ENCODE results near the gene CCT7. TPM values are rescaled to one million over a fixed set of nuclear protein-coding genes. Genes with fewer than 3 reads are reported as not detected.

CCT7 gene
- total RNA-seq, 3 donors from 2014 or later: 180 to 223 (median 187) TPM

DNA sequence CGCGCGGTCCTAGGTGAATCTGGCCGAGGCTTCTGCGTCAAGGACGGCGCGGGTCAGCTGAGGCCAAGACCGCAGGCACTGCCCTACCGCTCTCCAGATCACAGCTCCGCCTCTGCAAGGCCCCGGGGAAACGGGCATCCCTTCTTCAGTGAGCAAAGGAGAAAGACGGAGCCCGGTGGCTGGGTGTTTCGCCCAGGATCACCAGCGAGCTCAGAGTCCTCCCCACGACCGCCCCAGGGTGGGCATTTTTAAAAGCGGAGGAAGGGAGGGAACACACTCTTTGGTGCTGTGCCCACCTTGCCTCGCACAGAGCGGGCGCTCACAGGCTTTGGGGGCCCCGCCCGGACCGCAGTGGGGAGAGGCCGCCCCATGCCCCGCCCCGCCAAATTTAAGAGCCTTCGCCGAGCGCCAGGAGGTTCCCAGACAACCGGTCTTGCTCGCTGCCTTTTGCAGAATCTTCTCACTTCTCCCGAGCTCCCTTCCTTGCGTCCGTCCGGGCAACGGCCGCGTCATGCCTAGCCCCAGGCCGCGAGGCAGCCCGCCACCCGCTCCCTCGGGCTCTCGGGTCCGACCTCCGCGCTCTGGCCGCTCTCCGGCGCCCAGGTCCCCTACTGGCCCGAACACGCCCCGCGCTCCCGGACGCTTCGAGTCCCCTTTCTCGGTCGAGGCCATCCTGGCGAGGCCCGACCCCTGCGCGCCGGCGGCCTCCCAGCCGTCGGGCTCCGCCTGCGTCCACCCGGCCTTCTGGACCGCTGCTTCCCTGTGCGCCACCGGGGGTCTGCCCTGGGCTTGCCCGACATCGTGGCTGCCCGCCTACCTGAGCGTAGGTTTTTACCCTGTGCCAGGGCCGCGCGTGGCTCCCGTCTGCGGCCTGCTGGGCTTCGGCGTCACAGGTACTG is 31.7 kb upstream of the CCT7 start, which contains the start of gene NOTO:
Gene NOTO, plus strand, starts transcription at position 419 of the 899 bp plus-strand sequence. Its CDS starts 93 bp downstream, at position 512.
- intact Hi-C loops (cut with DNase I; ENCODE audit: low total_unique reads): no loop called here
- H3K4me1 ChIP-seq: peaks cover 0 to 7% of the 10 kb centered on the region in 2 donors
- no peaks in the 10 kb centered on the region for H3K9me3 ChIP-seq
- H3K36me3 ChIP-seq: no peaks in the 10 kb centered on the region
- peaks cover 4 to 57% of the 10 kb centered on the region in 2 donors for H3K27me3 ChIP-seq
- no peak within 1 kb of the TSS for H3K27ac ChIP-seq
- no peak for DNase-seq (ENCODE audit: low spot score in 2 of 2)
- H3K4me3 ChIP-seq: peak within 1 kb of the TSS; percentile 14 to 55 (median 35)
- TF ChIP-seq POLR2AphosphoS5 (IDR thresholded peaks at IDR 0.05): no peak
- TF ChIP-seq, protein P1, sequence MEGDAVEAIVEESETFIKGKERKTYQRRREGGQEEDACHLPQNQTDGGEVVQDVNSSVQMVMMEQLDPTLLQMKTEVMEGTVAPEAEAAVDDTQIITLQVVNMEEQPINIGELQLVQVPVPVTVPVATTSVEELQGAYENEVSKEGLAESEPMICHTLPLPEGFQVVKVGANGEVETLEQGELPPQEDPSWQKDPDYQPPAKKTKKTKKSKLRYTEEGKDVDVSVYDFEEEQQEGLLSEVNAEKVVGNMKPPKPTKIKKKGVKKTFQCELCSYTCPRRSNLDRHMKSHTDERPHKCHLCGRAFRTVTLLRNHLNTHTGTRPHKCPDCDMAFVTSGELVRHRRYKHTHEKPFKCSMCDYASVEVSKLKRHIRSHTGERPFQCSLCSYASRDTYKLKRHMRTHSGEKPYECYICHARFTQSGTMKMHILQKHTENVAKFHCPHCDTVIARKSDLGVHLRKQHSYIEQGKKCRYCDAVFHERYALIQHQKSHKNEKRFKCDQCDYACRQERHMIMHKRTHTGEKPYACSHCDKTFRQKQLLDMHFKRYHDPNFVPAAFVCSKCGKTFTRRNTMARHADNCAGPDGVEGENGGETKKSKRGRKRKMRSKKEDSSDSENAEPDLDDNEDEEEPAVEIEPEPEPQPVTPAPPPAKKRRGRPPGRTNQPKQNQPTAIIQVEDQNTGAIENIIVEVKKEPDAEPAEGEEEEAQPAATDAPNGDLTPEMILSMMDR (IDR thresholded peaks at IDR 0.05): no peak
- TF ChIP-seq POLR2A (IDR thresholded peaks at IDR 0.05): no peak

- TF ChIP-seq, protein P1 (IDR thresholded peaks at IDR 0.05): no peak
- TF ChIP-seq POLR2AphosphoS5 (IDR thresholded peaks at IDR 0.05) (no peak), POLR2A (IDR thresholded peaks at IDR 0.05) (no peak)
- H3K4me3 ChIP-seq: peak overlapping the region; percentile 14 to 55 (median 35)
- DNase-seq (ENCODE audit: low spot score in 2 of 2): no peak
- H3K27me3 ChIP-seq: peaks cover 4 to 55% of the 10 kb centered on the region in 2 donors
- intact Hi-C loops (cut with DNase I; ENCODE audit: low total_unique reads): no loop called here
- no peaks in the 10 kb centered on the region for H3K9me3 ChIP-seq
- peaks cover 0 to 7% of the 10 kb centered on the region in 2 donors for H3K4me1 ChIP-seq
- H3K36me3 ChIP-seq: no peaks in the 10 kb centered on the region
- no peak overlapping the region for H3K27ac ChIP-seq
Measured at GRCh38 chr2:73203055-73203681, 30.9 kb upstream of the CCT7 start.

- H3K9me3 ChIP-seq: no peaks in the 10 kb centered on the region
- TF ChIP-seq POLR2A (IDR thresholded peaks at IDR 0.05): no peak
- no peak for TF ChIP-seq POLR2AphosphoS5 (IDR thresholded peaks at IDR 0.05)
- TF ChIP-seq, protein P1 (IDR thresholded peaks at IDR 0.05): no peak
- intact Hi-C loops (cut with DNase I; ENCODE audit: low total_unique reads): no loop called here
- no peak overlapping the region for H3K27ac ChIP-seq
- peaks cover 4 to 42% of the 10 kb centered on the region in 2 donors for H3K27me3 ChIP-seq
- peaks cover 0 to 7% of the 10 kb centered on the region in 2 donors for H3K4me1 ChIP-seq
- no peak overlapping the region for H3K4me3 ChIP-seq
- no peaks in the 10 kb centered on the region for H3K36me3 ChIP-seq
- no peak for DNase-seq (ENCODE audit: low spot score in 2 of 2)
Measured at GRCh38 chr2:73205611-73206010, 28.5 kb upstream of the CCT7 start.

GRCh38 chr2:73208258-73208657 is 25.9 kb upstream of the CCT7 start:
- Histone ChIP-seq H3K9me3 (no peaks in the 10 kb centered on the region), H3K4me3 (no peak overlapping the region), H3K27ac (no peak overlapping the region), H3K4me1 (no peaks in the 10 kb centered on the region), H3K36me3 (no peaks in the 10 kb centered on the region), H3K27me3 (peaks cover 0 to 16% of the 10 kb centered on the region in 2 donors)
- intact Hi-C loops (cut with DNase I; ENCODE audit: low total_unique reads): no loop called here
- TF ChIP-seq POLR2A (IDR thresholded peaks at IDR 0.05) (no peak), POLR2AphosphoS5 (IDR thresholded peaks at IDR 0.05) (no peak)
- TF ChIP-seq, protein P1 (IDR thresholded peaks at IDR 0.05): no peak
- DNase-seq (ENCODE audit: low spot score in 2 of 2): no peak

GRCh38 chr2:73210019-73210418 is 24.1 kb upstream of the CCT7 start:
- TF ChIP-seq, protein P1 (IDR thresholded peaks at IDR 0.05): no peak
- TF ChIP-seq POLR2AphosphoS5 (IDR thresholded peaks at IDR 0.05) (no peak), POLR2A (IDR thresholded peaks at IDR 0.05) (no peak)
- no peak for DNase-seq (ENCODE audit: low spot score in 2 of 2)
- H3K36me3 ChIP-seq: no peaks in the 10 kb centered on the region
- no peaks in the 10 kb centered on the region for H3K4me1 ChIP-seq
- no peak overlapping the region for H3K4me3 ChIP-seq
- H3K27me3 ChIP-seq: peaks cover 0 to 6% of the 10 kb centered on the region in 2 donors
- H3K27ac ChIP-seq: no peak overlapping the region
- H3K9me3 ChIP-seq: no peaks in the 10 kb centered on the region
- intact Hi-C loops (cut with DNase I; ENCODE audit: low total_unique reads): no loop called here

All from breast epithelium (tissue), 4 donors.